Activated naive CD8-positive, alpha-beta T cell treated with anti-CD3 and anti-CD28 coated beads for 36 hours (primary cell): ENCODE measurements around the gene TOPBP1. TPM values are rescaled to one million over a fixed set of nuclear protein-coding genes. Genes with fewer than 3 reads are reported as not detected.
"Not testable (repeated sequence)": the region's sequence is repeated elsewhere in the genome, so short reads cannot be mapped to it uniquely, and the experiment has no call there.

ENCODE experiments used
- DNase-seq: peaks from one replicate; pipeline ENCODE4 v3.0.0; 2021
- H3K27ac Mint-ChIP-seq: one replicate; pipeline ENCODE4 v1.8.0; 2022; ENCODE audit warnings: mild to moderate bottlenecking, moderate library complexity, mixed read lengths
- H3K27me3 Mint-ChIP-seq: one replicate; pipeline ENCODE4 v1.8.0; 2022; ENCODE audit warnings: mild to moderate bottlenecking, mixed read lengths
- H3K36me3 Mint-ChIP-seq: one replicate; pipeline ENCODE4 v1.8.0; 2021; ENCODE audit warnings: mild to moderate bottlenecking, mixed read lengths
- H3K4me1 Mint-ChIP-seq: one replicate; pipeline ENCODE4 v1.8.0; 2021; ENCODE audit warnings: mixed read lengths
- H3K4me3 Mint-ChIP-seq: one replicate; pipeline ENCODE4 v1.8.0; 2022; ENCODE audit warnings: mild to moderate bottlenecking, moderate library complexity, mixed read lengths
- H3K9me3 Mint-ChIP-seq: one replicate; pipeline ENCODE4 v1.8.0; 2022; ENCODE audit warnings: mixed read lengths
- total RNA-seq, 2 experiments: library from RNA; stranded (reverse); gene quantifications; one replicate each; pipeline ENCODE4 v1.2.3, GENCODE V29; 2021

TOPBP1 gene
- total RNA-seq, 2 experiments from 2014 or later = 82.3 to 84.4 TPM

- peaks cover 41% of the 10 kb centered on the region for H3K36me3 Mint-ChIP-seq
- peak within 1 kb of the TSS; percentile 98 for H3K27ac Mint-ChIP-seq
- DNase-seq = no peak
- H3K4me3 Mint-ChIP-seq = peak within 1 kb of the TSS; percentile 94
- no peaks in the 10 kb centered on the region for H3K27me3 Mint-ChIP-seq
- peaks cover 61% of the 10 kb centered on the region for H3K4me1 Mint-ChIP-seq
- no peaks in the 10 kb centered on the region for H3K9me3 Mint-ChIP-seq
Measured at GRCh38 chr3:133573629-133574194, 88.0 kb downstream of the TOPBP1 start, which contains the start of gene CDV3. Gene CDV3, plus strand, starts transcription at chr3:133573686. Its CDS starts 359 bp downstream, at chr3:133574045.

- Mint-ChIP-seq H3K4me3 (peak overlapping the region; percentile 90), H3K9me3 (no peaks in the 10 kb centered on the region), H3K36me3 (peaks cover 36% of the 10 kb centered on the region), H3K27me3 (no peaks in the 10 kb centered on the region), H3K27ac (peak overlapping the region; percentile 98), H3K4me1 (peaks cover 56% of the 10 kb centered on the region)
- DNase-seq = peak; percentile 100
Measured at GRCh38 chr3:133573054-133573628, 88.6 kb downstream of the TOPBP1 start.

DNA sequence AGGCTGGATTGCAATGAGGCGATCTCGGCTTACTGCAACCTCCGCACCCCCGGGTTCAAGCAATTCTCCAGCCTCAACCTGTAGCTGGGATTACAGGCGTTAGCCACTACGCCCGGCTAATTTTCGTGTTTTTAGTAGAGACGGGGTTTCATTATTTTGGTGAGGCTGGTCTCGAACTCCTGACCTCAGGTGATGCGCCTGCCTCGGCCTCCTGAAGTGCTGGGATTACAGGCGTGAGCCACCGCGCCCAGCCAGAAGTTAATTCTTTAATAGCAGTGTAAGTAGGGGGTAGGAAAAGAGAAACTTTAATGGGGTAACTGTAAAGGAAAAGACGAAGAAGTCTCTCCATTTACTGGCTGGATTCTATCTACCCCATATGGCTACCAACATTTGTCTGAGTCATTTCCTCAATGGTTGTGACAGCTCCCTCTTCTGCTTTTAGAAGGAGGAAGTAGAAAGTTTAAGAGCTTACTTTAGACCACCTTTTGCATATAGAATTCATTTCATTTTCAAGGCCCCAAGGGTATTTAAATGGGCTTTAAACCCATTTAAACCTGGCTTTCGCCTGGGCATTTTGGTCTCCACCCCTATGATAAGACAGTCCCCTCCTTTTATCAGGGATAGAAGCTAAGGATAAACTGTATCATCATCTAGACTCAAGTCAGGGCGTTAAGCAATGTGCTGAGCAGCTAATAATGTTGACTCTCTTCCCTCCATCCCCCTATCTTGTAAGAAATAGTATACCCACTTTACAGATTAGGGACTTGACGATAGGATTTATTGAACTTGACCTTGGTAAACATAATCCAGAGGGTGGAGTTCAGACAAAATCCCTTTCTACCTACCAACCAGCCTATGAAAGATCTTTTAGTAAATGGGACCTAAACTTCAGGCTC, 89.3 kb downstream of the TOPBP1 start:
- Mint-ChIP-seq H3K27ac (peak overlapping the region; percentile 98), H3K36me3 (peaks cover 29% of the 10 kb centered on the region), H3K4me3 (peak overlapping the region; percentile 90), H3K27me3 (no peaks in the 10 kb centered on the region), H3K4me1 (peaks cover 48% of the 10 kb centered on the region), H3K9me3 (no peaks in the 10 kb centered on the region)
- DNase-seq = no peak

DNA sequence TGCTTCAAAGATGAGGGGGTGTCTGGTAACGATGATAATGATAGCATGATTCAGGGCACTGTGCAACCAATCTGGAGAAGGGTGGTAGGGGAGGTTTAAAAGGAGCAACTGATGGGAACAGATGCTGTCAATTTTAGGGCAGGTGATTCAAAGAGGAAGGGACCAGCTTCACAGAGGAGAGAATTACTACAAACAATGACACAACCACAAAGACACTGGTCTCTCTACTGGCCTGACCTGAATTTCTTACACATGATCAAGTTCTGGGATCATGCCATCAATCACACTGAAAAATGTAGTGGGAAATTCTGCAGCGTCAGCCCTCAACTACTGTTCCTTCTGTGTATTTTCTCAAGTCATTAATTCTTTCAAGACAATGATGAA, 90.8 kb downstream of the TOPBP1 start:
- Mint-ChIP-seq H3K36me3 (peaks cover 15% of the 10 kb centered on the region), H3K4me1 (peaks cover 36% of the 10 kb centered on the region), H3K9me3 (no peaks in the 10 kb centered on the region), H3K27me3 (no peaks in the 10 kb centered on the region), H3K27ac (peak overlapping the region; percentile 23), H3K4me3 (no peak overlapping the region)
- DNase-seq = no peak

DNA sequence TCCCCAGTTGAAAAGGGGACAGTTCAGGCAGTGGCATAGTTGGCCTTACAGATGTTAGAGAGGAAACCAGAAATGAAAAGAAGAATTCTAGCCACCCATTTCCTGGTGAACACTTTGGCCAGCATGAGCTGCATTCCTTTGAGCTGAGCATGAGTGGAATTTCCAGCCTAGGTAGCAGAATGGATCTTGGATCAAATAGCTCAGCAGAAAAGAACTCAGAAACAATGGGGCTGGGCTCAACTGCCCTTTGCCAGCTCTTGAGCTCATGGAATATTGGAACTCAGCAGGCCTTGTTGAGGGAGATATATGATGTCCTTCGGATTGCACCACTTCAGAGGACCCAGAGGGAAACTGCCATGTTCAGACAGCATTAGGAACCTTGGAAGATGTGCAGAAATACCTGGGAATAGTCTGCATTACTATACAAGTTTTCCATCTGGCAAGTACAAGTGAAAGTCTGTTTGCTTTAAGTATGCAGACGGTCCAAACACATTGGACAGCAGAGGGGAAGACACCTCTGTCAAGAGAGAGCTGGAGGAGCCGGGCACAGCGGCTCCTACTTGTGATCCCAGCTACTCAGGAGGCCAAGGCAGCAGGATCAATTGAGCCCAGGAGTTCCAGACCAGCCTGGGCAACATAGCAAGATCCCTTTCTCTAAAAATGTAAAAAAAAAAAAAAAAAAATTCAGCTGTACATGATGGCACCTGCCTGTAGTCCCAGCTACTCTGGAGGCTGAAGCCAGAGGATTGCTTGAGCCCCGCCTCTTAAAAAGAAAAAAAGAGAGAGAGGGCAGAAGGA, 91.4 kb downstream of the TOPBP1 start:
- Mint-ChIP-seq H3K4me3 (no peak overlapping the region), H3K36me3 (peaks cover 10% of the 10 kb centered on the region), H3K4me1 (peaks cover 33% of the 10 kb centered on the region), H3K27ac (peak overlapping the region; percentile 27), H3K9me3 (no peaks in the 10 kb centered on the region), H3K27me3 (no peaks in the 10 kb centered on the region)
- no peak for DNase-seq

GRCh38 chr3:133568294-133569014, 93.3 kb downstream of the TOPBP1 start:
- Mint-ChIP-seq H3K9me3 (no peaks in the 10 kb centered on the region), H3K4me1 (peaks cover 28% of the 10 kb centered on the region), H3K4me3 (no peak overlapping the region), H3K36me3 (no peaks in the 10 kb centered on the region), H3K27ac (no peak overlapping the region), H3K27me3 (no peaks in the 10 kb centered on the region)
- no peak for DNase-seq

GRCh38 chr3:133563816-133564215, 97.9 kb downstream of the TOPBP1 start:
- no peak for DNase-seq
- Mint-ChIP-seq H3K4me1 (no peaks in the 10 kb centered on the region), H3K4me3 (no peak overlapping the region), H3K9me3 (no peaks in the 10 kb centered on the region), H3K27me3 (no peaks in the 10 kb centered on the region), H3K27ac (no peak overlapping the region), H3K36me3 (no peaks in the 10 kb centered on the region)

DNA sequence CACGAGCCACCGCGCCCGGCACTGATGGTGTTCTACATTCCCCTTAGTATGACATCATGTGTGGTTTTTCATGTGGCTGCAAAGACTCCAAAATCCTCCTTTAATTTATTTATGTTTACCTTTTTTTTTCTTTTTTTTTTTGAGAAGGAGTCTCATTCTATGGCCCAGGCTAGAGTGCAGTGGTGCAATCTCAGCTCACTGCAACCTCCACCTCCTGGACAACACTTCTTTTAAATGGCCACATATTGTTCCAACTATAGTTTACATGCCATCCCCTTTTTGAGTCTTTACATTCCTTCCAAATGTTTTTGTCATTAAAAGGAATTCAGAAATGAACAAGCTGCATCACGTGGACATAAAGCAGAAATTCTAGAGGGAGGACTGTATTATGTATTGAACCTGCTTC, 98.6 kb downstream of the TOPBP1 start:
- Mint-ChIP-seq H3K4me1 (no peaks in the 10 kb centered on the region), H3K27ac (no peak overlapping the region), H3K4me3 (no peak overlapping the region), H3K27me3 (no peaks in the 10 kb centered on the region), H3K36me3 (peaks cover 2% of the 10 kb centered on the region), H3K9me3 (no peaks in the 10 kb centered on the region)
- DNase-seq = no peak

GRCh38 chr3:133562376-133562775, 99.4 kb downstream of the TOPBP1 start:
- DNase-seq = no peak
- H3K27me3 Mint-ChIP-seq = no peaks in the 10 kb centered on the region
- peaks cover 2% of the 10 kb centered on the region for H3K36me3 Mint-ChIP-seq
- no peaks in the 10 kb centered on the region for H3K4me1 Mint-ChIP-seq
- no peak overlapping the region for H3K27ac Mint-ChIP-seq
- no peak overlapping the region for H3K4me3 Mint-ChIP-seq
- no peaks in the 10 kb centered on the region for H3K9me3 Mint-ChIP-seq

DNA sequence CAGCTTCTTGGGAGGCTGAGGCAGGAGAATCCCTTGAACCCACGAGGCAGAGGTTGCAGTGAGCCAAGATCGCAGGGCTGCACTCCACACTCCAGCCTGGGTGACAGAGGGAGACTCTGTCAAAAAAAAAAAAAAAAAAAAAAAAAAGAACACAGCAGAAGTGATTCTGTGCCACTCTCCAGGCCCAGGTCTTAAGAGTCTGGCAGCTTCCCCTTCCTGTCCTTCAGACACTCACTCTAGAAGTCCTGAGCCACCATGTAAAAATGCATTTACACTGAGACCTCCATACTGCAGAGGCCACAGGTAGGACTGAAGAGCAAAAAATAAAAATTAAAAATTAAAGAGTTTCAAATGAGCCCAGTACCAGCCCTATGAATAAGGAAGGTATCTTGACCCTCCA, 100.1 kb downstream of the TOPBP1 start:
- H3K27me3 Mint-ChIP-seq = no peaks in the 10 kb centered on the region
- H3K36me3 Mint-ChIP-seq = peaks cover 2% of the 10 kb centered on the region
- no peak overlapping the region for H3K27ac Mint-ChIP-seq
- no peak for DNase-seq
- no peak overlapping the region for H3K4me3 Mint-ChIP-seq
- H3K4me1 Mint-ChIP-seq = no peaks in the 10 kb centered on the region
- H3K9me3 Mint-ChIP-seq = no peaks in the 10 kb centered on the region

GRCh38 chr3:133551589-133551988, 110.2 kb downstream of the TOPBP1 start:
- not testable (repeated sequence) for H3K36me3 Mint-ChIP-seq

More at GRCh38 chr3:133551589-133551988, 110.2 kb downstream of the TOPBP1 start:
- not testable (repeated sequence) for H3K4me3 Mint-ChIP-seq, H3K9me3 Mint-ChIP-seq, H3K4me1 Mint-ChIP-seq, H3K27ac Mint-ChIP-seq, DNase-seq, H3K27me3 Mint-ChIP-seq
